GM11168 (cell line): ENCODE measurements around the gene TFB1M.
"Not testable (repeated sequence)": the region's sequence is repeated elsewhere in the genome, so short reads cannot be mapped to it uniquely, and the experiment has no call there.

ENCODE experiments used
- in situ Hi-C: fragments of 300-500 bp; cut with MboI; formaldehyde crosslinking; loops from one replicate; pipeline ENCODE4 v1.12.0; 2022; ENCODE audit warnings: low sequenced_read_pairs; ENCODE audit not compliant: unreplicated experiment

The TFB1M gene

DNA sequence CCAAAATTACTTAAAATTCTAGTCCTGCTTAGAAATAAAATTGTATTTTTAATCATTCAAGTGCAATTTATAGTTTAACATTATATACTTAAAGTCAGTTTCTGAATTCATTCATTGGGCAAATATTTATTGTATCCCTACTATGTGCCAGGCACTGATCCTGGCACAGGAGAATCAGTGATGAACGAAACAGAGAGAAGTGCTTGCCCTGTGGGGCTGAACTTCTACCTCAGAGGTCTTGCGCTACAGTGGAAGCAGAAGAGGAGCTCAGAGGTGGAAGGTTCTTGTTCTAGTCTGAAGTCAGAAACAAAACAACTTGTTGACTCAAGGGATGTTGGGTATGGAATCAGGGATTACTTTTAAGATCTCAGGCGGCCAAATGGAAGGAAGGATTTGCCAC is 44.5 kb downstream of the TFB1M start:
- in situ Hi-C loops, result no loop called here

DNA sequence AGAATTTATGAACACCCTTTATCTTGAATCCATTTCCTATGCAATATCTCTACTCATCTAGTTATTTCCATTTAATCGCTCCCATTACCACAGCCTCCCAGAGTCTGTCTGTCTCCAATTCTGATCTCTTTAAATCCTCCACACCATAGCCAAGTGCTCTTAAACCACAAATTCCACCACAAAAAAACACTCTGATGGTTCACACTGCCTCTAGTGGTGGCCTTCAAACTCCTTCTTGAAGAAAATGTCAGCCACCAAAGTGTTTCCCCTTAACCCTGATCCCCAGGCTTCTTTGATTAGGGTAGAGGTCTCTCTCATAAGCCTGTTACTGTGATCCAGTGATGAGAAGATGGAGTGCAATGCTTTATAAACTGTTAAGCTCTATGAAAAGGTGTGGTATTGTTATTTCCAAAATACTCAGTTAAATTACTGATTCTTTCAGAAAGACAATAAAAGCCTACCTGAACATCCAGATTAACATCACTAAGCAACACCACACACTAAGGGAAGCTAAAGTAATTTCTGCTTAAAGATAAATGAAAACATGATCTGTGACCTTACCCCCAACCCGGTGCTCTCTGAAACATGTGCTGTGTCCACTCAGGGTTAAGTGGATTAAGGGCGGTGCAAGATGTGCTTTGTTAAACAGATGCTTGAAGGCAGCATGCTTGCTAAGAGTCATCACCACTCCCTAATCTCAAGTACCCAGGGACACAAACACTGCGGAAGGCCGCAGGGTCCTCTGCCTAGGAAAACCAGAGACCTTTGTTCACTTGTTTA is 46.0 kb downstream of the TFB1M start:
- in situ Hi-C loops, result not testable (repeated sequence)

DNA sequence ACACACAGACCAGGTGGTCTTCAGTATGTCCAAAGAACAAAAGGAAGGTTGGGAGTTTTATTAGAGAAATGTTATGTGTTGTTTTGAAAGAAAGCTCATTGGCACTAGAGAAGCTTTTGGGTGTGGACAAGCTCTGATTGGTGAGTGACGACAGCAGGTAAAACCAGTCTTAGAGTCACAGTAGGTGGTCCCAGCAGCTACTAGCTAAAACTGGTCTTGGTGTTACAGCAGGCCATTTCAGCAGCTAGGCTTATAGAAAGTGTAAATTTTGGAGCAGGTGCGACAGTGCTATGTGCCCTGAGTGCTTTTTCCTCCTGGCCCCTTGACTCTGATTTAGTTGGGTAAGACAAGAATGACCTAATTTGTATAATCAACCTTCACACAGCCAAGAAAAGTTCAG is 46.9 kb downstream of the TFB1M start:
- in situ Hi-C loops, result no loop called here

DNA sequence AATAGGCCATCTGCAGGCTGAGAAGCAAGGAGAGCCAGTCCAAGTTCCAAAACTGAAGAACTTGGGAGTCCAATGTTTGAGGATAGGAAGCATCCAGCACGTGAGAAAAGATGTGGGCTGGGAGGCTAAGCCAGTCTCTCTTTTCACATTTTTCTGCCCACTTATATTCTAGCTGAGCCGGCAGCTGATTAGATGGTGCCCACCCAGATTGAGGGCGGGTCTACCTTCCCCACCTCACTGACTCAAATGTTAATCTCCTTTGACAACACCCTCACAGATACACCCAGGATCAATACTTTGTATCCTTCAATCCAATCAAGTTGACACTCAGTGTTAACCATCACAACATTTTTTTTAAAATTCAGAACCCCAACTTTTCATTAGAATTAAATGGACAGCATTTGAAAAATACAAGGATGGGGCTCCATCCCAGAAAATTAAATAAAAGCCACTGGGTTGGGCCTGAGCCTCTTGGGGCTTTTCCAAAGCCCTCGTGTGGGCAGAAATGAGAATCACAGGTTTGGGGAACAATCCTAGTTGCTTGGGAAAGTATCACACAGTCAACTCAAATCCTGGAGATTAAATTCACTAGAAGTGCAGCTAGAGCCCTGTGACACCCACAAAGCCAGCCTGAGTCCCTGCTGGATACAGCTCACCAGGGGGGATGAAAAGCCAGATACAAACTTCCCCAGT is 48.3 kb downstream of the TFB1M start:
- in situ Hi-C loops, result no loop called here

DNA sequence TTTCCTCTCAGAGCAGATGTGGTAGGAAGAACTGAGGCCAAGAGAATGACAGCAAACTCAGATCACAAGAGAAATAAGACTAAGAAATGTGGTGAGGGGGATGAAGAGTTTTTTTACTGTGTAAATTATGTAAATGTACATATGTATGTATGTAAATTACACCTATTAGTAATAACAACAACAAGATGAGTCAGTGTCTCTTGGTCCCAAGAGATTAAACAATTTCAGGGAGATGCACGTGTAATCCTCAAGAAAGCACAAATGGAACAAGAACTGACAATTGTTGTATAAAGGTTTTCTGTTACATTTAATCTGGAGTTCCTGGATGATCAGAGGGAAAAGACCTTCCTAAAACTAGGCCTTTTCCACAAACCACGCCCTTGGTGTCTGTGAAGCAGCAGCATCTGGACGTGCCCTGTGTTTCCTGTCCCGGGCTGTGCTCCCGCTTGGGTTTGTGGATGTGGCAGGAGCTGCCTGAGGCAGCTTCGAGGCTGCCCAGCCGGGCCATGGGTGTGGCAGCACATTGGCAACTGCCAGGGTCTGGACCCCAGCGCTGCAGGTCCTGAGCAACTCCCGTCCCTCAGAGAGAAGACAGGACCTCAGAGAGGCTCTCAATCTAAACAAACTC is 49.5 kb downstream of the TFB1M start:
- in situ Hi-C loops, result no loop called here

DNA sequence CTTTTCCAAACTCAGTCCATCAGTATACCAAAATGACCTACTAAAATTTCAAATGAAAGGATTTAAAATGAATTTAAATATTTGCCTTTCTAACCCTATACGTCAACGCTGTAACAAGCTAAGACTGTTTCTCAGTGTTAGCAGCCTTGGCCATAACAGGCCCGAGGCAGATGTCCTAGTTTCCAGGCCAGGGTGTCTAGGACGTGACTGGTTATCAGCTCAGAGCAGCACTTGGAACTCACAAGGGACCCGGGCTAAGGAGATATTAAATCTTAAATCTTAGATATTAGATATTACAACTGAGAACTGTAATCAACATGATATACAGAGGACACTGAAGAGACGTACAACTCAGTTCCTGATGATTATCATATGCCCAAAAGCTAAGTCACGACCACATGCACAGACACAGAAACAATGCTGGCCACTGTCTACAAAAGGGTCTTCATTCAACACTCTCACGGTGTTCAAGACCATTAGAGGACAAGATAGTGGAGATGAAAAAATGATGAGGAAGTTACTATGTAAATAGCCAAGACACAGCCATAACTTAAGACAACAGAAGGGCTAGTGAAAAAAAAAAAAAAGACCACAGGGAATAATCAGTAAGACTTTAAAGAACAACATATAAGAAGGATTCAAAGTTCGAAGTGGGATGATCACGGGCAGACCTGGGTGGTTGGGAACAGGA is 50.8 kb downstream of the TFB1M start, which contains the start of gene CLDN20:
Gene CLDN20, plus strand, starts transcription at position 641 of the 691 bp plus-strand sequence. CDS start 11,707 bp downstream, outside the sequence.
- in situ Hi-C loops, result no loop called here

DNA sequence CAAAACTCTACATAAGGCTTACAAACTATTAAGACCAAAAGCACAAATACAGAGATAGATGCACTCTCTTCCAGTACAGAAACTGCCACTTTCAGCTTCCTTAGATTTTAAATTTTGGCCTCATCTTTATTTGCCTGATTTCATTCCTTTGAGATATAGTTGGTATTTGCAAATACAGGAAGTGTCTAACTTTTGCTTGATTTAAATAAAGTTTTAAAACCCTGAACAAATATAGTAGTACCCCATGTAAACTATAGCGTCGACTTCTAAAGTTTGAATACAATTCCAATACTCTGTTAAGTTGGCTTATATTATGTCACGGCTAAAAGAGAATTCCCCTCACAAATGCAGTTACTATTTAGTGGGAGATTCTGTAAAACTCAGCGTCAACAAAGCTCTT is 51.6 kb downstream of the TFB1M start:
- in situ Hi-C loops, result no loop called here

DNA sequence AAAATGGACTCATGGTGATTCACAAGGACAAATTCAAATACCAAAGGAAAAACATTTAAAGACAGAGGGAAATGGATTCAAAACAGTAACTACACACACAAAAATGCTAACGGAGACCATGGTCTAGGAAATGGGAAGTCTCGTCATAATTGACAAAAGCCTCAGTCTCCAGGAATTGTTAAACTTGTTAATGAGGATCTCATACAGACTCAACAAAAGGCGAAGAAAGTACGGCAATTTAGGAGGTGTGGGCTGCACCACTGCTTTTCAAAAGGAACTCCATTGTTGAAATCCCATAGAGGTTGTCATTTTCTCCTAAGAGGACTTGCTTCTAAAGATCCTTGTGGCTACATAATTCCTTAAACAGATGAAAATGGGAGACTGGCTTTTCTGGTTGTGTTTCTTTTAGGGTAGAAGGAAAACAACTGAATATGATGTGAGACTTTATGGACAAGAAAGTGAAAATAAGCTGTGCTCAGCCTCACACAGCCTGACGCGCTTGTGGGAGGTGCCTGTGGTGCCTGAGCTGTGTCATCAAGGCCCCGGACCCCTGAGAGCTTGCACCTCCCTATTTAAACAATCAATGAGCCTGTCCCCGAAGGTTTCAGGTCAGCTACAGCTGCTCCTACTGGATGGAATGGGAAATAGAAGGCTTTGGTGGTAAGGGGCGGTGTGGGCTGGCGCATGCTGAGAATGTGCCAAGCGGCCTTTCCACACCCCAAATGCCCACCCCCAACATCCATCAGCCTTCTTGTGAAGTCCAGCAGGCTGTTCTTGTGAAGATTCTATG is 53.0 kb downstream of the TFB1M start:
- in situ Hi-C loops, result no loop called here

DNA sequence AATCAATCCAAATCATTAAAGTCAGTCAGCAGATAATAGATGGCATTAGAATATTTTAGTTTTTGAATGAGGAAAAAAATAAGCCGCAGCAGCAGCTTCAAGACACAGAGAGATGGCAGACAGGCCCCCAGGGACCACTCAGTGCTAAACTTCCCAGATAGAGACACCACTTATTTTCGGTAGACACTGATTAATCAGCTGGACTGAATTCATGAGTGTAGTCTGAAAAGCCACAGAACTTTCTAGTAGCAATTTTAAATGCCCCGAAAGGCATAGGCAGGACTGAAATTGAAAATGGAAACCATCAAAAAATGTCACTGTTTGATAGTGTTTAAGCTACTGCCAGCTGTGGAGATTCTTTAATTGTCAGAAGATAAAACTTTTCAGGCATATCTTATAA is 53.6 kb downstream of the TFB1M start:
- in situ Hi-C loops, result no loop called here

DNA sequence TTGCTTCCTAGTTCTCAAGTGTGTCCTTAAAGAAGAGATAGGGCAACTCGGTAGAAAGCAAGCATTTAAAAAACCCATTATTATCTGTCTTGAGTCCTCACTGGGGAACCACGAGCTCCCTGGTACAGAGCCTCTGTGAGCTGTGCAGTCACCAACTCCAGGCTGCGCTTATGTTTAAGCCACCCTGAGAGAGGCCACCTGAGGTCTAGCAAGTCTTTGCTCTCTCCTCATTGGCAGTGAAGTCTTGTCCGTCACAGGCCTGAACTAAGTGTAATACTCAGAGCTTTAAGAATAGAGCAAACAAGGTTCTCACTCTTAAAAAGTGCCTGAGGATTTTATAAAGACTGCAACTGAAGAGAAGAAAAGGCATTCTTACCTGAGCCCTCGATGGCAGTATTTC is 54.4 kb downstream of the TFB1M start:
- in situ Hi-C loops, result no loop called here

DNA sequence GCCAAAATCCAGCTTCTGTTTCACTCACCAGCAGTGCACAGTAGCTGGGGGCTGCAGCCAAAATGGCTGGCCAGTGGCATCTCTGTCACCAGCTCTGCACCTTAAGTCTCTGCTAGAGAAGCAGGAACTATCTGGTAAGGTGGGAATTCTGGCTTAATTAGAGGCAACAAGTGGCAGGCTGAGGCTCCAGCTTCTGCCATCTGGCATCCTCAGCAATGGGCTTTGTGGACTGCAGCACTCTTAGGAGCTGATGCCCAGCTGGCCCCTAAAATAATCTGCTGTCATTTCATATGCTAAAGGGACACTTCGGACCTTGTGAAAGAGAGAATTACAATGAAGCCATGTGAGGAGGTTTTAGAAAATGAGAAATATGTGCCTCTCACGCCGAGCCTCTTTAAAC is 55.1 kb downstream of the TFB1M start:
- in situ Hi-C loops, result no loop called here

DNA sequence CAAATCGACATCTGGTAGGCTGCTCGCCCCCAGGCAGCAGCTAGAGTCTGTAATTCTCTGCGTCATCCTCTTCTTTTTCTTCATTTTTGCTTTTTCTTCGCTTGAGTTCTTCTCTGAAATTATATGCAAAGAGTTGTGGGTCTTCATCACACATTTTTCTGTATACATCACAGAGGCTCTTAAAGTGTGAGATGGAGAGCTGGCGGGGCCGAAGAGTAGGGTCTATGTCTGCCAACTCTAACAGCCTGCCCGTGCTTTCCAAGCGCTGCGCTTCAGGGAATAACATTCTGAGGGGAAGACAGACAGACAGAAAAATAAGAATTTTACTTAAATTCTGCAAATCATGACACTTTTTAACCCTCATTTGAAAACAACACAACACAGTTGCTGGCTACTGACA is 56.5 kb downstream of the TFB1M start:
- in situ Hi-C loops, result no loop called here

DNA sequence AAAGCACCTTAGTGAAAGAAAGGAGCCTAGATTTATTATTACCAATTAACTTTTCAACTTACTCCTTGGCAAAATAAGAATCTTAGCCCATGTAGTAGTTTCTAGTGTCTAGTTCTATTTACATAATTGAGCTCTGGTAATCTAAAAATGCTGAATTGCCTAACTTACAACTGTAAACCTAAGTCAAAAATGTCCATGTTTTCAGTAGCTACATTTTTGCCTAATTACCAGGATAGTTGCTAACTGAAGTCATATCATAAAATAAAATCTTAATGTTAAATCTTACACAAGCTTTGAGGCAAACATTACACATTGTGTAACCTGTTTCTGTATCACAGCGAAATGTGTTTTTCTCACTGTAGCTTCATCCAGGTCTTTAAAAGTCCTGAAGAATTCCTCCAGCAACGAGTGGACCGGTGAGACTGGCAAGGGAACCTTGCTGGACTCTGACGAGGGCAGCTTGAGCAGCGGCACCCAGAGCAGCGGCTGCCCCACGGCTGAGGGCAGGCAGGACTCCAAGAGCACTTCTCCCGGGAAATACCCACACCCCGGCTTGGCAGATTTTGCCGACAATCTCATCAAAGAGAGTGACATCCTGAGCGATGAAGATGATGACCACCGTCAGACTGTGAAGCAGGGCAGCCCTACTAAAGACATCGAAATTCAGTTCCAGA is 58.0 kb downstream of the TFB1M start:
- in situ Hi-C loops, result no loop called here

DNA sequence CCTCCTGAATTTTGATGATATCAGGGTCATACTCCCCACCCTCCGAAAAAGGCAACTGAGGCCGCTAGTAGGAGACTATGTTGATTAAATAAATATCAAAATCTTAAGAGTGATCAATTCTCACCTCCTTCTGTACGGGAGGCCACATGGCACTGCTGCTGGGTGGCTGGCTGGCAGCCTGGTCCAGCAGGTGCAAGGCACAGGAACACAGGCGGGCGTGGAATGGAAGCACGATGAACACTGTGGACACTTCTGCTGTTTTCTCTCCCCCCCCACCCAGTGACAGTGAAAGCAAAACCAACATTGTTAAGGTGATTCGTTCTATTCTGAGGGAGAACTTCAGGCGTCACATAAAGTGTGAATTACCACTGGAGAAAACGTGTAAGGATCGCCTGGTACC is 60.1 kb downstream of the TFB1M start:
- in situ Hi-C loops, result no loop called here

DNA sequence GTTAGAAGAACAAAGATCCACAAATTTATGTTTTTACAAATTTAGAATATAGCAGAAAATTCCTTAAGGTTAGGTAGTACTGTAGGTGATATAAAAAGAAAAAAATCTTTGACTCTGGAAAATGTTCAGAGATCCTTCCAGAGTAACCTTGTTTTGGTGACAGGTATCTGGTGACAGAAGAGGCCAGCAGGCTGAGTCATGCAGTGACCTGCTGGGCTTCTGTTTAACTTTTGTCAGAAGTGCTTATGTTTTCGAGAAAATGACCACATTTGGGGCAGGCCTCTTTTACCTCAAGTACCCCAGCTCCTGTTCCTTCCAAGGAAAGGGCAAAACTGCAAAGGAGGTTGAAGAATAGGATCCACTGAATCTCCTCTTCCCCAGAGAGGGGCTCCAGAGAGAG is 60.9 kb downstream of the TFB1M start:
- in situ Hi-C loops, result no loop called here

DNA sequence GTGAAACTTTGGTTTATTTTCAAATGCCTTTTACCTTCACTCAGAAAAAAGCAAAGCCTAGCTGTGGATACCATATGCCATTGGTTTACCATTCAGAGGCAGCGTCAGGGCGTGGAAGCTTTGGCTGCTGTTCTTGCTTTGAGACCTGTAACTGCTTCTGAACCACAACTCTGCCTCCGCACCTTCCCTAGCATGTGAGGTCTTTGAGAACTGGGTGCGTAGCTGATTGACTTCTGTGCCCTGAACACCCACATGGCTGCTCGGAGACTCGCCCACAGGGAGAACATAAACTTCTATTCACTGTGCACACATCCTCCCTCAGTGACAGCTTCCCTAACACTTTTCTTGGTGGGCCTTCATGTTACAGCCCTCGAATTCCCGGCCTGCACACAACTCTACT is 61.7 kb downstream of the TFB1M start:
- in situ Hi-C loops, result no loop called here

DNA sequence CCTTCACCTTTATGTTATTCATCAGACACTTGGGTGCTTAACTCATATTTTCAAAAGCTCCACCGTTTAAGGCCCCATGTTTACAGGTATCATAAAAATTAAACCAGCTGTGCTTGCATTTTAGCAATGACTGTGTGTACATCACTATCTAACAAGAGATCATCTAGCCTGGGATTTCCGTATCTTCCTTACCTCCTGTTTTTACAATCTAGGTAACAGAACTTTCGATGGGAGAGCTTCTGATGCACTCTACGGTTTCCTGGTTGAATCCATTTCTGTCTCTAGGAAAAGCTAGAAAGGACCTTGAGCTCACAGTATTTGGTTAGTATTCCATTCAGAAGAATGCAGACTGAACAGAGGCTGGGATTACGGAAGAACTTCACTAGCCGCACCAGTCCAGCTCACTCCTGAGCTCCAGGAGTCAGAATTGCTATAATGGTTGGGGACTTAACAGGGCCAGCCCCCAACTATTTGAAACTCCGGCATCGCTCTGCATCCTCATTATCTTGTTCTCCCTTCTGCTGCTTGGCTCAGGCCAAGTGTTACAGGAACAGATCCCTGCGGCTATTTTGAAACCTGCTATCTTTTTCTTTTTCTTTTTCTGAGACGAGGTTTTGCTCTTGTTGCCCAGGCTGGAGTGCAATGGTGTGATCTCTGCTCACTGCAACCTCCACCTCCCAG is 63.4 kb downstream of the TFB1M start:
- in situ Hi-C loops, result no loop called here

DNA sequence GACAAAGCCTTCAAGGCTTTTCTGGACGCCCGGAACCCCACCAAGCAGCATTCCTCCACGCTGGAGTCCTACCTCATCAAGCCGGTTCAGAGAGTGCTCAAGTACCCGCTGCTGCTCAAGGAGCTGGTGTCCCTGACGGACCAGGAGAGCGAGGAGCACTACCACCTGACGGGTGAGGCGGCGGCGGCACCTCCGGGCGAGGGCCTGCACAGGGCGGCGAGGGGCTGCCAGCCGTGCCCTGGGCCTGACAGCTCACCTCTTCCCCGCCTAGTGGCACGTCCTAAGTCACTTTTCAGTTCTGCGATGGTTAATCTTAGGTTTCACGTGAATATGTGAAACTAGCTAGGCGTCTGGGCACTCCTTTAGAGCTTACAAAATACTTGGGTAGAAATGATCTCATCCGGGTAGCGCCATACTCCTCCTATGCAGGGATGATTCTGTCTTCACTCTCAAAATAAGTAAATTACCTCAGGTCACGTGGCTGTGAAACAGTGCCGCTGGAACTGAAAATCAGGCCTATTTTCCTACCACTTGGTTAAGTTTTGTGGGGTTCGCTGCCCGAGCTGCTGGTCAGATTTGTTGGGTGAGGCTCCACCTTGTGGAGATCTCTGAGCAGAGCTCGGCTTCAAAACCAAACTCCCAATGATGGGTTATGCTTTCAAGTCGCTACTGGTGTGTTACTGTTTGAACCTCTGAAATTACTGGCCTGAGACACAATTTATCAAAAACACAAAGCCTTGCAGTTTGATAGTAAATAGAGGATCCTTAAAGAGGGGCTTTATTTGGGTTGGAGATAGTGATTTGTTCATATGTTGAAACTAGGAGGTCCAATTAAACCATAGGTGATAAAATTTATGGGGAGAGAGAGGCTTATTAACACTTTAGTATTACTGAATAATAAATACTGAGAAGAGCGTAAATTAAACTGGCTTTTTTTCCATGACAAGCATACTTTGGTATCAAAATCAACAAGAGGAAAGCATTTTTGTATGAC is 66.0 kb downstream of the TFB1M start:
- in situ Hi-C loops, result no loop called here
